CD14-positive monocyte (primary cell): ENCODE results near the gene ROMO1. TPM values are rescaled to one million over a fixed set of nuclear protein-coding genes. Genes with fewer than 3 reads are reported as not detected.

Experiments
- DNase-seq, 3 donors: peaks; one replicate each; pipeline ENCODE4 v3.0.0-alpha.2; 2011 to 2022
- H2AFZ ChIP-seq: 2 replicates; pipeline ENCODE4 v1.6.0; 2012; ENCODE audit warnings: mild to moderate bottlenecking, low read depth, low read length, inconsistent platforms; ENCODE audit not compliant: insufficient read depth, poor library complexity, severe bottlenecking
- H3K27ac ChIP-seq, 2 donors: 1 replicate in 1 of 2; 2 replicates in 1 of 2; pipeline ENCODE4 v1.5.1; 2012 to 2013; ENCODE audit warnings: low read length in 2 of 2, control low read depth in 1 of 2, inconsistent platforms in 1 of 2, low read depth in 1 of 2, mild to moderate bottlenecking in 1 of 2
- H3K27me3 ChIP-seq, 2 donors: one replicate each; pipeline versions ENCODE4 v1.6.0 to v1.6.1; 2011 to 2013; ENCODE audit warnings: low read length in 2 of 2; ENCODE audit not compliant: control insufficient read depth in 2 of 2, insufficient read depth in 2 of 2
- H3K36me3 ChIP-seq, 2 donors: replicated peaks in 1 of 2; 1 replicate in 1 of 2; 2 replicates in 1 of 2; pipeline versions ENCODE4 v1.5.1 to v1.6.1; 2012 to 2013; ENCODE audit warnings: low read length in 2 of 2, control low read depth in 1 of 2, inconsistent platforms in 1 of 2, mild to moderate bottlenecking in 1 of 2; ENCODE audit not compliant: insufficient read depth in 2 of 2, control insufficient read depth in 1 of 2
- H3K4me1 ChIP-seq, 2 donors: 1 replicate in 1 of 2; 2 replicates in 1 of 2; pipeline versions ENCODE4 v1.5.1 to v1.6.1; 2012 to 2013; ENCODE audit warnings: low read length in 2 of 2, control low read depth in 1 of 2, inconsistent platforms in 1 of 2, mild to moderate bottlenecking in 1 of 2, moderate library complexity in 1 of 2; ENCODE audit not compliant: insufficient read depth in 2 of 2, control insufficient read depth in 1 of 2
- H3K4me2 ChIP-seq: replicated peaks from 2 replicates; pipeline ENCODE3; 2012; ENCODE audit warnings: low read length, moderate library complexity, mild to moderate bottlenecking; ENCODE audit not compliant: poor library complexity, severe bottlenecking; ENCODE audit errors: extremely low read depth
- H3K4me3 ChIP-seq, 3 experiments: fragments of 200-600 bp in 1 of 3; sonication (generic) in 1 of 3; replicated peaks in 1 of 3; 1 replicate in 2 of 3; 2 replicates in 1 of 3; pipeline ENCODE4 v1.5.1; 2011 to 2013; ENCODE audit warnings: low read length in 3 of 3, mild to moderate bottlenecking in 3 of 3, control low read depth in 2 of 3, low read depth in 2 of 3, inconsistent platforms in 1 of 3, moderate library complexity in 1 of 3
- H3K79me2 ChIP-seq: 2 replicates; pipeline ENCODE4 v1.6.0; 2012; ENCODE audit warnings: mild to moderate bottlenecking, control low read depth, inconsistent platforms, low read length, moderate library complexity; ENCODE audit not compliant: insufficient read depth
- H3K9ac ChIP-seq: 2 replicates; pipeline ENCODE4 v1.6.0; 2017; ENCODE audit warnings: low read length, mild to moderate bottlenecking; ENCODE audit not compliant: insufficient read depth, poor library complexity, severe bottlenecking
- H3K9me3 ChIP-seq, 2 donors: replicated peaks in 1 of 2; 1 replicate in 1 of 2; 2 replicates in 1 of 2; pipeline versions ENCODE4 v1.5.1 to v1.6.1; 2012 to 2013; ENCODE audit warnings: low read length in 2 of 2, control low read depth in 1 of 2; ENCODE audit not compliant: control insufficient read depth in 1 of 2, insufficient read depth in 1 of 2
- H4K20me1 ChIP-seq: 2 replicates; pipeline ENCODE4 v1.6.0; 2012; ENCODE audit warnings: mild to moderate bottlenecking, low read length, control low read depth, moderate library complexity; ENCODE audit not compliant: insufficient read depth
- H3K27ac Mint-ChIP-seq, 7 donors: one replicate each; pipeline ENCODE4 v1.8.0; 2020; ENCODE audit warnings: mild to moderate bottlenecking in 7 of 7, mixed read lengths in 7 of 7, moderate library complexity in 6 of 7, inconsistent platforms in 2 of 7
- H3K27me3 Mint-ChIP-seq, 3 donors: one replicate each; pipeline ENCODE4 v1.8.0; 2021 to 2022; ENCODE audit warnings: low read depth in 3 of 3, mild to moderate bottlenecking in 3 of 3, mixed read lengths in 3 of 3, moderate library complexity in 3 of 3, inconsistent platforms in 1 of 3
- H3K36me3 Mint-ChIP-seq, 2 donors: one replicate each; pipeline ENCODE4 v1.8.0; 2020; ENCODE audit warnings: mixed read lengths in 2 of 2, inconsistent platforms in 1 of 2, mild to moderate bottlenecking in 1 of 2
- H3K4me1 Mint-ChIP-seq: one replicate; pipeline ENCODE4 v1.8.0; 2020; ENCODE audit warnings: mild to moderate bottlenecking, mixed read lengths
- H3K4me3 Mint-ChIP-seq, 2 donors: one replicate each; pipeline ENCODE4 v1.8.0; 2020; ENCODE audit warnings: mild to moderate bottlenecking in 2 of 2, mixed read lengths in 2 of 2, moderate library complexity in 1 of 2
- H3K9me3 Mint-ChIP-seq, 7 donors: one replicate each; pipeline ENCODE4 v1.8.0; 2020 to 2022; ENCODE audit warnings: mixed read lengths in 7 of 7, mild to moderate bottlenecking in 6 of 7, moderate library complexity in 6 of 7, inconsistent platforms in 2 of 7
- CTCF ChIP-seq: fragments of 200-600 bp; IDR thresholded peaks from one replicate; pipeline ENCODE4 v1.8.0; 2022; ENCODE audit warnings: antibody characterized with exemption, mild to moderate bottlenecking
- WGBS: methylation state at CpG from one replicate; pipeline ENCODE4 v1.1.5; 2013; ENCODE audit warnings: missing lambda C conversion rate; ENCODE audit not compliant: insufficient coverage; 5-methylcytosine and 5-hydroxymethylcytosine counted together
- intact Hi-C, 2 donors: fragments of 100-400 bp; cut with micrococcal nuclease; formaldehyde crosslinking; loops; one replicate each; pipeline versions ENCODE4 v1.15.0 to v1.15.1; 2023
- polyA plus RNA-seq, 3 donors: library from polyadenylated mRNA; depleted of rRNA in 1 of 3; unstranded in 2 of 3; stranded (reverse) in 1 of 3; fragments of 300-500 nt in 2 of 3; fragments of >200 nt in 1 of 3; fragmentation: Illumina TruSeq in 2 of 3; gene quantifications; 1 replicate in 2 of 3; 2 replicates in 1 of 3; pipeline ENCODE4 v1.2.3, GENCODE V29; 2012 to 2021

Gene ROMO1
- polyA plus RNA-seq, 3 donors = 220 to 448 (median 352) TPM

- Histone ChIP-seq H2AFZ (no peak overlapping the region), H3K4me3 (peak overlapping the region in 1 of 3 experiments; percentile 94), H4K20me1 (peaks cover 56% of the 10 kb centered on the region), H3K36me3 (peaks cover 41 to 51% of the 10 kb centered on the region in 2 donors), H3K79me2 (peaks cover 45% of the 10 kb centered on the region), H3K27ac (peak overlapping the region in 1 of 2 donors; percentile 91), H3K4me2 (peak overlapping the region; percentile 97), H3K9me3 (no peaks in the 10 kb centered on the region), H3K27me3 (no peaks in the 10 kb centered on the region), H3K9ac (no peak overlapping the region), H3K4me1 (peaks cover 22 to 33% of the 10 kb centered on the region in 2 donors)
- no peak for TF ChIP-seq CTCF
- Mint-ChIP-seq H3K36me3 (peaks cover 45 to 49% of the 10 kb centered on the region in 2 donors), H3K9me3 (no peaks in the 10 kb centered on the region), H3K27ac (peak overlapping the region in 4 of 7 donors; percentile 26 to 93 (median 40)), H3K4me3 (peak overlapping the region in 1 of 2 donors; percentile 12), H3K4me1 (peaks cover 32% of the 10 kb centered on the region), H3K27me3 (peaks cover 0 to 4% (median 3%) of the 10 kb centered on the region in 3 donors)
- no peak for DNase-seq
- 97% methylated on average over 5 of the region's 7 CpGs for WGBS
- intact Hi-C loops = loop anchor here in 1 of 2 donors (5.0 kb wide), 1 partner anchor 37 kb away; no protein-coding TSS in a partner anchor
Observed at GRCh38 chr20:35700625-35701148, 1.5 kb downstream of the ROMO1 start.

DNA sequence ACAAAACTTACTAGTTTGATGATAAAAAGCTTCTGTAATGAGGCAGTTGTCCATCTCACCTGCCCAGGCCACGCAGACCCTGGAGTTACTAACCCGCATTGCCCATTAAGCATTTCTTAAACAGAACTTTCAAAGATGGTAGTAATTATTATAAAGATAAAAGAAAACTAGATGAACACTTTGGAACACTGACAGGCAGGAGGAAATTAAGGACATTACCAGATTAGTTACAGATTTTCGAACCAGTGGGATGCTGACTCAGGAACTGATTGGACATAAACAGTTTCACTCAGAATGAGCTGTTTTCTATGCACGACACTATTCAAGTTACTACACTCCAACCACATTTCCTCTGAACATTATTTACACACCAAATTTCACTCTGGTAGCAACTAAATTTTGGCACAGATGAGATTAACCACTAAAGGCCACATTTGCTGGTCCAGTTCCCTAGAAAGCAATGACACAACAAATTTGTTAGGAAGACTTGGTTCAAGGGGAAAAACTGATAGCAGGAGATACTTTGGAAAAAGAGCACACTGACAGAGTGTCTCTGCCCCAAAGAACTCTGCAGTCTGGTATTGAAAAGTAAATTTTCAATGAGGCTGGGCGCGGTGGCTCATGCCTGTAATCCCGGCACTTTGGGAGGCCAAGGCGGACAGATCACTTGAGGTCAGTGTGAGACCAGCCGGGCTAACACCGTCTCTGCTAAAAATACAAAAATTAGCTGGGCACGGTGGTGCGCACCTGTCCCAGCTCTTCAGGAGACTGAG lies 3.0 kb downstream of the ROMO1 start:
- Mint-ChIP-seq H3K36me3 (peaks cover 51 to 54% of the 10 kb centered on the region in 2 donors), H3K4me3 (no peak overlapping the region), H3K9me3 (no peaks in the 10 kb centered on the region), H3K4me1 (peaks cover 32% of the 10 kb centered on the region), H3K27ac (peak overlapping the region in 6 of 7 donors; percentile 24 to 83 (median 54)), H3K27me3 (peaks cover 0 to 4% (median 3%) of the 10 kb centered on the region in 3 donors)
- H3K9ac ChIP-seq = no peak overlapping the region
- no peak overlapping the region for H3K4me3 ChIP-seq
- TF ChIP-seq CTCF = no peak
- H3K4me2 ChIP-seq = no peak overlapping the region
- H3K27me3 ChIP-seq = no peaks in the 10 kb centered on the region
- WGBS = 80% methylated on average over 10 of the region's 12 CpGs
- intact Hi-C loops = loop anchor here in 1 of 2 donors (5.0 kb wide), 1 partner anchor 35 kb away; no protein-coding TSS in a partner anchor
- peaks cover 57% of the 10 kb centered on the region for H3K79me2 ChIP-seq
- peak overlapping the region in 1 of 2 donors; percentile 16 for H3K27ac ChIP-seq
- H3K9me3 ChIP-seq = no peaks in the 10 kb centered on the region
- DNase-seq = no peak
- peaks cover 51 to 58% of the 10 kb centered on the region in 2 donors for H3K36me3 ChIP-seq
- peaks cover 72% of the 10 kb centered on the region for H4K20me1 ChIP-seq
- H3K4me1 ChIP-seq = peaks cover 22 to 32% of the 10 kb centered on the region in 2 donors
- H2AFZ ChIP-seq = no peak overlapping the region
